Measurements from ENCODE around the gene CHML.

CHML gene

GRCh38 chr1:241615043-241615974 lies 24.9 kb downstream of the CHML start:
- no peak for DNase-seq

- DNase-seq: no peak
Measured at GRCh38 chr1:241614572-241614971, 25.6 kb downstream of the CHML start.

- DNase-seq: no peak
Measured at GRCh38 chr1:241614144-241614543, 26.0 kb downstream of the CHML start.

- DNase-seq: no peak
Measured at GRCh38 chr1:241612533-241613477, 27.4 kb downstream of the CHML start.

GRCh38 chr1:241611736-241612135 lies 28.4 kb downstream of the CHML start:
- no peak for DNase-seq

GRCh38 chr1:241611063-241611462 lies 29.1 kb downstream of the CHML start:
- peak; percentile 71 for DNase-seq

- peak; percentile 55 for DNase-seq
Measured at GRCh38 chr1:241610056-241610815, 29.9 kb downstream of the CHML start.

GRCh38 chr1:241608379-241609033 lies 31.7 kb downstream of the CHML start:
- no peak for DNase-seq

- DNase-seq: no peak
Measured at GRCh38 chr1:241607497-241607896, 32.7 kb downstream of the CHML start.

GRCh38 chr1:241606544-241606943 lies 33.6 kb downstream of the CHML start:
- DNase-seq: no peak

- no peak for DNase-seq
Measured at GRCh38 chr1:241605146-241605805, 34.9 kb downstream of the CHML start.

GRCh38 chr1:241603731-241604245 lies 36.4 kb downstream of the CHML start:
- no peak for DNase-seq

GRCh38 chr1:241600496-241600901 lies 39.7 kb downstream of the CHML start:
- DNase-seq: no peak

- no peak for DNase-seq
Measured at GRCh38 chr1:241598249-241598648, 41.9 kb downstream of the CHML start.

GRCh38 chr1:241596633-241597032 lies 43.5 kb downstream of the CHML start:
- no peak for DNase-seq

- no peak for DNase-seq
Measured at GRCh38 chr1:241593186-241593585, 47.0 kb downstream of the CHML start.

- DNase-seq: no peak
Measured at GRCh38 chr1:241592273-241592958, 47.8 kb downstream of the CHML start.

- DNase-seq: no peak
Measured at GRCh38 chr1:241591736-241592135, 48.4 kb downstream of the CHML start.

- no peak for DNase-seq
Measured at GRCh38 chr1:241591317-241591716, 48.9 kb downstream of the CHML start.

- no peak for DNase-seq
Measured at GRCh38 chr1:241590719-241591118, 49.5 kb downstream of the CHML start.

All from NCI-H1092 (cell line).